ENCODE data around the gene AP4M1.

DNA sequence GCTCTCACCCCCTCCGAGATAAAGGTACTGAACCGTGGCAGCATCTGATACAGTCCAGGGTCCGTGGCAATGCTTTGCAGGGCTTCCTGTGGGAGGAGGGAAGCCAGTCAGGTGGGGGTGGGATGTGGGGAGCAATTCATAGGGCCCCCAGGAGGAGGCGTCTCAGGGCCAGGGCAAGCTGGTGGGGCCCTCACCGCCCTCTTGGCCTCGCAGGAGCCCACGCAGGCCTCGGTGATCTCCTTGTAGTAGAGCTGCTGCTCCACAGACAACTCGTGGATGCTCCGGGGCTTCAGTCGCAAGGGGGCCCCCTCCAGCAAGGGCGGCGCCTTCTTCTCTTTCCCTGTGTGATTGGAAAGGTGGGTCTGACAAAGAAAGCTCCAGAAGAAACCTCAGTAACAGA lies 10.5 kb downstream of the AP4M1 start:
- TF ChIP-seq PYGO2 (tag; IDR thresholded peaks at IDR 0.05) (no peak), TCF7L2 (IDR thresholded peaks at IDR 0.05; ENCODE audit: low read depth, low read length) (no peak), NR4A1 (CRISPR knock-in tag; IDR thresholded peaks at IDR 0.05) (no peak), NR4A1 (tag; IDR thresholded peaks at IDR 0.05) (no peak), EZH2 (IDR thresholded peaks at IDR 0.05; ENCODE audit: borderline replicate concordance, low read depth, low read length) (no peak)

Data from K562 (cell line).